SJCRH30 (cell line): Measurements from ENCODE around the gene THRB. TPM values are rescaled to one million over a fixed set of nuclear protein-coding genes. Genes with fewer than 3 reads are reported as not detected.

ENCODE experiments used
- DNase-seq, 2 experiments: peaks; one replicate each; pipeline ENCODE4 v3.0.0-alpha.2; 2015 to 2020
- H3K27ac ChIP-seq: fragments of 250-450 bp; sonication (Bioruptor Pico); 2 replicates; pipeline ENCODE4 v1.5.1; 2020; ENCODE audit warnings: mild to moderate bottlenecking, moderate library complexity
- H3K27me3 ChIP-seq: fragments of 250-450 bp; sonication (Bioruptor Pico); 2 replicates; pipeline ENCODE4 v1.5.1; 2020; ENCODE audit warnings: mild to moderate bottlenecking, moderate library complexity
- H3K36me3 ChIP-seq: fragments of 250-450 bp; sonication (Bioruptor Pico); 2 replicates; pipeline ENCODE4 v1.5.1; 2020; ENCODE audit warnings: mild to moderate bottlenecking, moderate library complexity
- H3K4me1 ChIP-seq: fragments of 250-450 bp; sonication (Bioruptor Pico); 2 replicates; pipeline ENCODE4 v1.5.1; 2020; ENCODE audit warnings: mild to moderate bottlenecking, moderate library complexity
- H3K4me3 ChIP-seq: fragments of 250-450 bp; sonication (Bioruptor Pico); 2 replicates; pipeline ENCODE4 v1.5.1; 2020; ENCODE audit warnings: mild to moderate bottlenecking, moderate library complexity
- H3K9me3 ChIP-seq: fragments of 250-450 bp; sonication (Bioruptor Pico); replicated peaks from 2 replicates; pipeline ENCODE4 v1.5.1; 2020; ENCODE audit warnings: mild to moderate bottlenecking, moderate library complexity
- total RNA-seq: library from RNA; depleted of rRNA; stranded (reverse); fragments of >200 nt; shearing (Covaris generic); gene quantifications from 2 replicates; pipeline ENCODE4 v1.2.3, GENCODE V29; 2014

The THRB gene
- total RNA-seq, 1 experiment from 2014 or later: not detected

- H3K27me3 ChIP-seq: peaks cover 12% of the 10 kb centered on the region; the same call in 1 of the 2 replicates
- H3K36me3 ChIP-seq: no peaks in the 10 kb centered on the region
- H3K9me3 ChIP-seq: no peaks in the 10 kb centered on the region
- DNase-seq: no peak
- no peaks in the 10 kb centered on the region for H3K4me1 ChIP-seq
- H3K27ac ChIP-seq: no peak overlapping the region
- H3K4me3 ChIP-seq: no peak overlapping the region
These were observed 26.9 kb upstream of the THRB start for GRCh38 chr3:24521420-24522145.

GRCh38 chr3:24520976-24521419 lies 26.3 kb upstream of the THRB start:
- no peak overlapping the region for H3K4me3 ChIP-seq
- H3K27ac ChIP-seq: no peak overlapping the region
- no peak for DNase-seq
- no peaks in the 10 kb centered on the region for H3K4me1 ChIP-seq
- no peaks in the 10 kb centered on the region for H3K36me3 ChIP-seq
- peaks cover 8% of the 10 kb centered on the region; the same call in 1 of the 2 replicates for H3K27me3 ChIP-seq
- H3K9me3 ChIP-seq: no peaks in the 10 kb centered on the region

- Histone ChIP-seq H3K27ac (no peak overlapping the region), H3K4me1 (no peaks in the 10 kb centered on the region), H3K4me3 (no peak overlapping the region), H3K36me3 (no peaks in the 10 kb centered on the region), H3K9me3 (no peaks in the 10 kb centered on the region), H3K27me3 (peaks cover 8% of the 10 kb centered on the region; the same call in 1 of the 2 replicates)
- no peak for DNase-seq
These were observed 25.4 kb upstream of the THRB start for GRCh38 chr3:24520101-24520495.

DNA sequence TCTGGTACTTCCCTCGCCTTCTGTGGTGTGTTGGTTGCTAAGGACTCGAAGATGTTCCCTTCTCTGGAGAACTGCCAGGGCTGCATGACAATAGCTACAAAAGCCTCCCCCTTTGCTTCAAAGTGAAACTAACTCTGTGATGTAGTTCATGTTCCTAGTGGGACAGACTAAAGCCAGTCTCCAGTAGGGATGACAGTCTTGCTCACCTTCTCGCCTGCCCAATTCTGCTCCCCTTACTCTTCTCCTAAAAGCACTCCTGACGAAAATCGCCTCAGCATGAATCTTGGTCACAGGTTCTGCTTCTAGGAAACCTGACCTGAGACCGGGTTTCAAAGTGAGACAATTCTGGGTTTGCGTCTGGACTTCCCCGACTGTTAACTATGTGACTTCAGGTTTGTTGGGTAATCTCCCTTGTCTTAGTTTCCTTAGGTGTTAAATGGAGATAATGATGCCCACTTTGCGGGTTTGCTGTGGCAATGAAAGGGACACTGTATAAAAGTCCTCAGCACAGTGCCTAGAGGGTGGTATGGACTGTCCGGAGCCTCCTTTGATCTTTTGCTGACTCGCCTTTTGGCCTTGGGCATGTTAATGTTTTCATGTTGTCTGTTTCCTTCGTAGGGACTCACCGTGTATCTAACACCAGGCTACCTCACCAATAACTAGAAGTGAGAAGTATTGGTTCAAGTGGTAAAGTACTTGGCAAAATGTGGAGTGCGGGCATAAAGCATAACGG lies 24.9 kb upstream of the THRB start:
- Histone ChIP-seq H3K9me3 (no peaks in the 10 kb centered on the region), H3K4me1 (no peaks in the 10 kb centered on the region), H3K27ac (no peak overlapping the region), H3K36me3 (no peaks in the 10 kb centered on the region), H3K4me3 (no peak overlapping the region), H3K27me3 (peaks cover 6% of the 10 kb centered on the region; the same call in 1 of the 2 replicates)
- no peak for DNase-seq

DNA sequence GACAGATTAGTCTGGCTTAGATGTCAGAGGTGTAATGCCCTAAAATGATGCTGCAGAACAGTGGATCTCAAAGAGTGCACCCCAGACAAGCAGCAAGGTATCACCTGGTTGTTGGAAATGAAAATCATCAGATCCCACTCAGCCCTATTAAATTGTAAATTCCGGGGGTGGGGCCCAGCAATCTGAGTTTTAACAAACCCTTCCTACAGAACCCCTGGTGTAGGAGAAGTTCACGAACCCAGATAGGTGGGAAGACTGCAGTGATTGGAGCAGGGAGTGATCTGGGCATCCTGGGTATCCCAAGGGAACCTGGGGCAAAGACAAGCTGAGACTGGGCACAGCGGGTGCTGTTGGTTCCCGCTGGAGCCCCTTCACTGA lies 24.3 kb upstream of the THRB start:
- Histone ChIP-seq H3K9me3 (no peaks in the 10 kb centered on the region), H3K27ac (no peak overlapping the region), H3K27me3 (peaks cover under 1% of the 10 kb centered on the region; the same call in 1 of the 2 replicates), H3K4me1 (no peaks in the 10 kb centered on the region), H3K4me3 (no peak overlapping the region), H3K36me3 (no peaks in the 10 kb centered on the region)
- DNase-seq: no peak

DNA sequence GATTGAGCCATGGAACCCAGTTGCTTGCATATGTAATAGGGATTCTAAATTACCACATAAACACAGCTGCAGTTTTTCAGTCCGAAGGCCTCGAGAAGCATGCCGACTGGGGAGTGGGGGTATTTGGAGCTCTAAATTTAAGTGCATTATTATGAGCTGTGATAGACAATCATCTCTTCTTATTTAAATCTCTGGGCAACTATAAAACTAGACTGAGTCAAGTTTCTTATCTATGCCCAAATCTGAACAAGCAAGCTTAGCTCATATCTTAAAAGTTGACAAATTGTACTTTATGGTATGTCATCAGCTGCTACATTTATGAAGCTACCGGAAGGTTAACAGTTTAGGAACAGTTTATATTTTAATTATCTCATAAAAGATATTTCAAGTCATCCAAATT lies 19.5 kb upstream of the THRB start:
- Histone ChIP-seq H3K36me3 (no peaks in the 10 kb centered on the region), H3K4me3 (no peak overlapping the region)
- DNase-seq: no peak

GRCh38 chr3:24513463-24513862 lies 18.8 kb upstream of the THRB start:
- no peak for DNase-seq
- Histone ChIP-seq H3K9me3 (no peaks in the 10 kb centered on the region), H3K27me3 (no peaks in the 10 kb centered on the region), H3K36me3 (no peaks in the 10 kb centered on the region), H3K4me3 (no peak overlapping the region), H3K27ac (no peak overlapping the region), H3K4me1 (no peaks in the 10 kb centered on the region)

More for the DNA sequence above, 19.5 kb upstream of the THRB start:
- Histone ChIP-seq H3K27me3 (no peaks in the 10 kb centered on the region), H3K27ac (no peak overlapping the region), H3K9me3 (no peaks in the 10 kb centered on the region), H3K4me1 (no peaks in the 10 kb centered on the region)

GRCh38 chr3:24512564-24513197 lies 18.0 kb upstream of the THRB start:
- H3K9me3 ChIP-seq: no peaks in the 10 kb centered on the region
- no peaks in the 10 kb centered on the region for H3K36me3 ChIP-seq
- H3K4me1 ChIP-seq: no peaks in the 10 kb centered on the region
- no peak overlapping the region for H3K27ac ChIP-seq
- no peak overlapping the region for H3K4me3 ChIP-seq
- no peaks in the 10 kb centered on the region for H3K27me3 ChIP-seq
- no peak for DNase-seq

GRCh38 chr3:24510030-24510648 lies 15.5 kb upstream of the THRB start:
- H3K4me1 ChIP-seq: no peaks in the 10 kb centered on the region
- H3K4me3 ChIP-seq: no peak overlapping the region
- no peaks in the 10 kb centered on the region for H3K9me3 ChIP-seq
- DNase-seq: no peak
- H3K27ac ChIP-seq: no peak overlapping the region
- no peaks in the 10 kb centered on the region for H3K27me3 ChIP-seq
- no peaks in the 10 kb centered on the region for H3K36me3 ChIP-seq

GRCh38 chr3:24508423-24508839 lies 13.8 kb upstream of the THRB start:
- no peak for DNase-seq
- Histone ChIP-seq H3K4me1 (no peaks in the 10 kb centered on the region), H3K36me3 (no peaks in the 10 kb centered on the region), H3K27ac (no peak overlapping the region), H3K27me3 (no peaks in the 10 kb centered on the region), H3K4me3 (no peak overlapping the region), H3K9me3 (no peaks in the 10 kb centered on the region)

GRCh38 chr3:24507776-24508422 lies 13.2 kb upstream of the THRB start:
- Histone ChIP-seq H3K27me3 (no peaks in the 10 kb centered on the region), H3K4me1 (no peaks in the 10 kb centered on the region), H3K4me3 (no peak overlapping the region), H3K27ac (no peak overlapping the region), H3K9me3 (no peaks in the 10 kb centered on the region), H3K36me3 (no peaks in the 10 kb centered on the region)
- no peak for DNase-seq

DNA sequence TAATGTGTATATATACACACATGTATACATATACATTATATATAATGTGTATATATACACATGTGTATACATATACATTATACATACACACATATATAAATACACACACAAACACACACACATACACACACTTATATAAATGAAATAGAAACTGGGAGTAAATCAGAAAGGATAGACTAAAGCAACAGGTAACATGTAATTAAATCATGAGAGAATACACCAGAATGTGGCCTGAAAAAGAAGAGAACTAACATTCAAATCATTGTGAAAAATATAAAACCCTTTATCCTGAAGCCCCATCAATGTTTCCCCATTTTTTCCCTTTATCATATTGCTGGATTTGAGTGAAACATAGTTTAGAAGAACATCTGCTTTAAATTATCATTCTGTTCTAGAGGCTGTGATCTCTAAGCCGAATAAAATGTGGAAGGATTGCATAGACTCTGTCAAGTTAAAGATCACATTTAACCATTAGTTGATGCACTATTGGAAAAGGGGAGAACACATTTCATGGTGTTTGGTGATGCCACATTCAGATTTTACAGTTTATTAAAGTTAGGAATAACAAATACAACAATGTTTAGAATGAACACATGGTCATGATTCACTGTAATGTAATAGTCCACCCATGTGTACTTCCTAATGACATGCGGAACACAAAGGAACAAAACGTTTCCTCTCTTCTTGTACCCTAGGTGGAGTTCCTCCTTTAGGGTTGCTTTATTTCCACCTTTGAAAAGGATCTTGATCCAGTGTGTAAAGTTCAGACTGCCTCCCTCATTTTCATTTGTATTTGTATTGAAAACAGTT lies 12.5 kb upstream of the THRB start:
- no peaks in the 10 kb centered on the region for H3K36me3 ChIP-seq
- no peak overlapping the region for H3K4me3 ChIP-seq
- no peak for DNase-seq
- H3K4me1 ChIP-seq: no peaks in the 10 kb centered on the region
- no peak overlapping the region for H3K27ac ChIP-seq
- no peaks in the 10 kb centered on the region for H3K9me3 ChIP-seq
- no peaks in the 10 kb centered on the region for H3K27me3 ChIP-seq

DNA sequence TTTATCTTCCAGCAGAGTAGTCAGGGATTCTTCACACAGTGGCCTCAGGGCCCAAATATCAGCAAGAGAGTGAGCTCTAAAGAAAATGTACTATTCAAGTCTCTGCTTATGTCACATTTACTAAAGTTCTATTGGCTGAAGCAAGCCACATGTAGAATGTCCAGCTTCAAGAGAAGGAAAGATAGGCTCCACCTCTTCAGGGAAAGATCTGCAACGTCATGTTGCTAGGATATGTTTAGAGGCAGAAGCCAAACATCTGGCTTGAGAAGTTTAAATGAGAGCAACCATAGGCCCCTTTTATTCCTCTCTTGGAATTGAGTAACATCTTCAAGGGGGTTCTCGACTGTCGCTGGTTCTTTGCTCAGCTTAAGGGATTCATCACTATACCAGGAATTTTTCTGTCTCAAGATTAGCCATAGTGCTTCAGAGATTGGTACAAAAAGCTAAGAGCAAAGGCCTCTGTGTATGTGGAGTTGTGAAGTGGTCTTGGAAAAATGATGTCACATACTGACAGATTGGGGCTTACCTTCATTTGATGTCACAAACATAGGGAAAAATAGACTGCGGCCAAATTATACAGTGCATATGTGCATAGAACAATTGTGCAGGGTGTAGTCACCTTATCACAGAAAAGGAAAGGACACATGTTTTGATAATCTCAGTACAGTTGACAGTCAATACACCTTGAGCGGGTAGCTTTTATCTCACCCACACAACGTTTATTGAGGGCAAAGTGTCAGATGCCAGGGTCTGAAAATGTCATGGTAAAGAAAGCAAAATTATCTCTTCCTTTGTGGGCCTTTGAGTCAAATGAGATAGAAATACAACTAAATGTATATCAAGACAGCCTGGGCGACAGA lies 11.3 kb upstream of the THRB start:
- Histone ChIP-seq H3K9me3 (no peaks in the 10 kb centered on the region), H3K27me3 (no peaks in the 10 kb centered on the region), H3K36me3 (no peaks in the 10 kb centered on the region), H3K4me1 (no peaks in the 10 kb centered on the region), H3K4me3 (no peak overlapping the region), H3K27ac (no peak overlapping the region)
- DNase-seq: no peak
